Upper lobe of right lung (tissue), 1 donor: Measurements from ENCODE around the gene GPA33. TPM values are rescaled to one million over a fixed set of nuclear protein-coding genes. Genes with fewer than 3 reads are reported as not detected.
A peak's percentile ranks its signal among the peaks of the same experiment; 100 is the strongest.

ENCODE experiments used
- ATAC-seq: fragments of 200-7000 bp; cut with Tn5 transposase; one replicate; pipeline ENCODE4 v1.9.1; 2020; ENCODE audit warnings: mild to moderate bottlenecking, moderate library complexity
- DNase-seq: peaks from one replicate; pipeline ENCODE4 v3.0.0-alpha.2; 2020
- H3K27ac ChIP-seq: fragments of 200-600 bp; one replicate; pipeline ENCODE4 v1.8.0; 2022
- H3K27me3 ChIP-seq: fragments of 200-600 bp; one replicate; pipeline ENCODE4 v1.8.0; 2022; ENCODE audit warnings: mild to moderate bottlenecking
- H3K36me3 ChIP-seq: fragments of 200-600 bp; one replicate; pipeline ENCODE4 v1.8.0; 2022
- H3K4me1 ChIP-seq: fragments of 200-600 bp; one replicate; pipeline ENCODE4 v1.8.0; 2022
- H3K4me3 ChIP-seq: fragments of 200-600 bp; one replicate; pipeline ENCODE4 v1.8.0; 2022; ENCODE audit warnings: mild to moderate bottlenecking
- H3K9me3 ChIP-seq: fragments of 200-600 bp; one replicate; pipeline ENCODE4 v1.8.0; 2022
- CTCF ChIP-seq: fragments of 200-600 bp; IDR thresholded peaks from one replicate; pipeline ENCODE4 v1.8.0; 2022; ENCODE audit warnings: antibody characterized with exemption
- intact Hi-C: fragments of 100-400 bp; cut with DNase I; formaldehyde crosslinking; loops from one replicate; pipeline ENCODE4 v1.11.0; 2022
- total RNA-seq: library from RNA; stranded (reverse); fragmentation: NEBNext Ultra II Directional; extraction: Animal tissue kit (Norgen Biotek cat#: 25700); gene quantifications from one replicate; pipeline ENCODE4 v1.2.1, GENCODE V29; 2021
- donor health status: DM: no; HTN: yes; CAD: no; lungs with severe emphysema.

GPA33 gene
- total RNA-seq, 1 donor from 2014 or later = 0.90 TPM

- no peak for TF ChIP-seq CTCF
- Histone ChIP-seq H3K9me3 (no peaks in the 10 kb centered on the region), H3K27me3 (no peaks in the 10 kb centered on the region), H3K27ac (no peak overlapping the region), H3K4me1 (no peaks in the 10 kb centered on the region), H3K36me3 (no peaks in the 10 kb centered on the region), H3K4me3 (no peak overlapping the region)
- DNase-seq (no peak), ATAC-seq (no peak)
- intact Hi-C loops = no loop called here
Measured at GRCh38 chr1:167083871-167084270, 6.3 kb downstream of the GPA33 start.

- Histone ChIP-seq H3K4me3 (no peak overlapping the region), H3K36me3 (no peaks in the 10 kb centered on the region), H3K4me1 (no peaks in the 10 kb centered on the region), H3K9me3 (no peaks in the 10 kb centered on the region), H3K27ac (no peak overlapping the region), H3K27me3 (no peaks in the 10 kb centered on the region)
- intact Hi-C loops = no loop called here
- DNase-seq (no peak), ATAC-seq (no peak)
- no peak for TF ChIP-seq CTCF
Measured at GRCh38 chr1:167083066-167083665, 7.0 kb downstream of the GPA33 start.

- Histone ChIP-seq H3K27ac (no peak overlapping the region), H3K27me3 (no peaks in the 10 kb centered on the region), H3K4me3 (no peak overlapping the region), H3K9me3 (no peaks in the 10 kb centered on the region), H3K4me1 (no peaks in the 10 kb centered on the region), H3K36me3 (no peaks in the 10 kb centered on the region)
- TF ChIP-seq CTCF = no peak
- ATAC-seq = peak; percentile 89
- intact Hi-C loops = no loop called here
- no peak for DNase-seq
Measured at GRCh38 chr1:167082511-167083027, 7.6 kb downstream of the GPA33 start.

GRCh38 chr1:167081594-167082156 is 8.5 kb downstream of the GPA33 start:
- intact Hi-C loops = no loop called here
- no peak for ATAC-seq
- no peak for TF ChIP-seq CTCF

GRCh38 chr1:167077868-167078210 is 12.3 kb downstream of the GPA33 start:
- H3K36me3 ChIP-seq = no peaks in the 10 kb centered on the region
- ATAC-seq (no peak), DNase-seq (no peak)
- no peaks in the 10 kb centered on the region for H3K9me3 ChIP-seq
- intact Hi-C loops = no loop called here
- no peak overlapping the region for H3K4me3 ChIP-seq
- no peaks in the 10 kb centered on the region for H3K27me3 ChIP-seq
- no peak overlapping the region for H3K27ac ChIP-seq
- TF ChIP-seq CTCF = no peak
- H3K4me1 ChIP-seq = no peaks in the 10 kb centered on the region

More at GRCh38 chr1:167081594-167082156, 8.5 kb downstream of the GPA33 start:
- Histone ChIP-seq H3K9me3 (no peaks in the 10 kb centered on the region), H3K4me1 (no peaks in the 10 kb centered on the region), H3K27me3 (no peaks in the 10 kb centered on the region), H3K36me3 (no peaks in the 10 kb centered on the region), H3K27ac (no peak overlapping the region), H3K4me3 (no peak overlapping the region)
- DNase-seq = no peak
